GM23248 (cell line): ENCODE measurements around the gene CPEB1.

ENCODE experiments used
- EZH2 ChIP-seq: fragments of 200-600 bp; sonication (generic); IDR thresholded peaks from 2 replicates; pipeline ENCODE4 v1.6.1; 2018; ENCODE audit warnings: antibody characterized with exemption, mild to moderate bottlenecking; ENCODE audit not compliant: insufficient read depth, poor library complexity, severe bottlenecking
- EZH2phosphoT487 ChIP-seq: fragments of 200-600 bp; sonication (generic); IDR thresholded peaks from 2 replicates; pipeline ENCODE4 v1.6.1; 2018; ENCODE audit warnings: antibody characterized with exemption, moderate library complexity, mild to moderate bottlenecking, low read depth; ENCODE audit not compliant: insufficient read depth

DNA sequence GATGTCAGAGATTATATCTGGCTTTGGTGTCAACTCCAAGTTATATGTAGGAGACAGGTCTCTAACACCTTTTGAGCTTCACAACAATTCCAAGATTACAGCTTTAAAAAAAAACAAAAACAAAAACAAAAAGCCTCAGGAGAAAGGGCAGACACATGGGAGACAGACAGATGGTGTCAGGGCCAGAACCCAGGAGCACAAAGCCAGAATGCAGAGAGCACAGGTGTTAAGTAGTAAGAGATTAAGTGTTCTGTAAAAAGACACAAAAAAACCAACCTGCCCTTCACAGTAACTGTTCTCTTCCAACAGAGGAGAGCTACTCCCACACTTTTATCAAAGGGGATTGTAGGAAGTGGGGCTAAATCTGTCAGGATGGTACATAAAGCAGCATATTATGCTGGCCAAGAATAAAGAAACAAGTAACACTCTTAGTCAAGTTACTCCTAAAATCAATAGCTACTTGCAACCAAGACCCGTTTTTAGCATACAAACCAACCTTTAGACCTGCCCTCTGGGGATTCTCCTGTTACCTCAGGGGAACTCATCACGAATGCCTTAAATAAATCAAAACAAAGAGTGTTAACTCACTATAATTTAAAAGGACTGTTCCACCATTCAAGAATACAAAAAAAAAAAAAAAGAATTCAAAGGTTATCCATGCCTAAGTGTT lies 5.9 kb downstream of the CPEB1 start:
- TF ChIP-seq EZH2 (no peak), EZH2phosphoT487 (no peak)
